Measurements from ENCODE around the gene SPINK5.

DNA sequence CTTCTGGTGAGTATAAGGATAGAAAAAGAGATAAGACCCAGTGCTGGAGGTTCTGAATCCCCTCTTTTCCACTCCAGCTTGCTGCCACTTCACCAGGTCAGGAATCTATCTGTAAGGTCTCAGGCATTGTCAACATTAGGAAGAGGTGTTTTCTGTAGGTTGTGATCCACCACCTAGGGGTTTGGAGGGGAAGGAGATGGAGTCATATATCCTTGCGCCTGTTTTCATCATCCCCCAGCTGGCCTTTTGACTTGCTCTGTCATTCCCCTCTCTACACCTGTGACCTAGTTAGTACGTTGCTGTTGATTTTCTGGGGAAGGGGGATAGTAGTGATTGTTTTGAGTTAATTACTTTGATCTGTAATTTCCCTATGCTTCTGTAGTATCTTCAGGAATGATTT is 20.5 kb downstream of the SPINK5 start:
- TF ChIP-seq POLR2A (IDR thresholded peaks at IDR 0.05; ENCODE audit: low read length) (no peak), GATA1 (IDR thresholded peaks at IDR 0.05; ENCODE audit: low read depth, low read length) (no peak)

Data from erythroblast (primary cell).